Occipital lobe (tissue), 2 donors: ENCODE data around the gene NIPBL. TPM values are rescaled to one million over a fixed set of nuclear protein-coding genes. Genes with fewer than 3 reads are reported as not detected.
"Not testable (repeated sequence)": the region's sequence is repeated elsewhere in the genome, so short reads cannot be mapped to it uniquely, and the experiment has no call there.

Source experiments
- DNase-seq: peaks from one replicate; lab custom pipeline; 2025; lab: John Stamatoyannopoulos, UW
- total RNA-seq: library from RNA; depleted of rRNA; stranded (reverse); fragments of >200 nt; gene quantifications from one replicate; pipeline ENCODE4 v1.2.3, GENCODE V29; 2014

Gene NIPBL
- total RNA-seq, 1 donor from 2014 or later, result 74.9 TPM

GRCh38 chr5:37034955-37035354, 158.4 kb downstream of the NIPBL start:
- DNase-seq, result no peak

- no peak for DNase-seq
Observed at GRCh38 chr5:37037840-37038239, 161.3 kb downstream of the NIPBL start.

- DNase-seq, result no peak
Observed at GRCh38 chr5:37039824-37040223, 163.3 kb downstream of the NIPBL start.

GRCh38 chr5:37043693-37044092, 167.1 kb downstream of the NIPBL start:
- DNase-seq, result peak; percentile 14

- DNase-seq, result no peak
Observed at GRCh38 chr5:37044120-37044519, 167.6 kb downstream of the NIPBL start.

- no peak for DNase-seq
Observed at GRCh38 chr5:37045703-37046102, 169.1 kb downstream of the NIPBL start.

- no peak for DNase-seq
Observed at GRCh38 chr5:37047947-37048346, 171.4 kb downstream of the NIPBL start.

GRCh38 chr5:37054391-37054790, 177.8 kb downstream of the NIPBL start:
- no peak for DNase-seq

- no peak for DNase-seq
Observed at GRCh38 chr5:37055383-37055990, 178.9 kb downstream of the NIPBL start.

- no peak for DNase-seq
Observed at GRCh38 chr5:37056762-37057161, 180.2 kb downstream of the NIPBL start.

GRCh38 chr5:37060030-37060429, 183.5 kb downstream of the NIPBL start:
- DNase-seq, result no peak

- peak; percentile 5 for DNase-seq
Observed at GRCh38 chr5:37063739-37064138, 187.2 kb downstream of the NIPBL start.

GRCh38 chr5:37064442-37064841, 187.9 kb downstream of the NIPBL start:
- no peak for DNase-seq

GRCh38 chr5:37071487-37071886, 194.9 kb downstream of the NIPBL start:
- DNase-seq, result no peak

- DNase-seq, result peak; percentile 4
Observed at GRCh38 chr5:37071901-37072581, 195.5 kb downstream of the NIPBL start.

- DNase-seq, result no peak
Observed at GRCh38 chr5:37075399-37075950, 198.9 kb downstream of the NIPBL start.

GRCh38 chr5:37077146-37077545, 200.6 kb downstream of the NIPBL start:
- no peak for DNase-seq

GRCh38 chr5:37080697-37081096, 204.1 kb downstream of the NIPBL start:
- DNase-seq, result no peak

GRCh38 chr5:37082977-37083376, 206.4 kb downstream of the NIPBL start:
- DNase-seq, result not testable (repeated sequence)

GRCh38 chr5:37086026-37086425, 209.5 kb downstream of the NIPBL start:
- DNase-seq, result not testable (repeated sequence)

GRCh38 chr5:37086466-37087173, 210.1 kb downstream of the NIPBL start:
- DNase-seq, result no peak

GRCh38 chr5:37088009-37088408, 211.4 kb downstream of the NIPBL start:
- DNase-seq, result no peak
